ENCODE measurements around the gene ASRGL1. TPM values are rescaled to one million over a fixed set of nuclear protein-coding genes. Genes with fewer than 3 reads are reported as not detected.

Gene ASRGL1
- total RNA-seq, 1 experiment from 2014 or later: 31.1 TPM

DNA sequence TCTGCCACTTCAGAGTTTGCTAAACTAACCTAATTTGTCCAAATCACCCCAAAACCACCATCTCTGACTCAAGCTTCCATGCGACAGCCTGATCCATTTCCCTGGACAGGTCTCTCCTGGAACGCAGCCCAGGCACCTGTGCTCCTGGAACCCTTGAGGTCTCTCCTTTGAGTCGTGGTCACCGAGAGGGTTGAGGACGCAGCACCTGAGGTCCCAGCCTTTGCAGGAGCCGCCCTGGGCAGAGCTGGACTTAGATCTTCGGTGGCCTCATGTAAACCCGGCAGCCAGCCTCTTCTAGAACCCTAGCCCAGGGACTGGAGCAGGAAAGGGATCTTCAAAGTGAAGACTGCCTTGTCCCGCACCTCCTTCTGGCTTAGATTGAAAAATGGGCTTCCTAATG lies 37.6 kb downstream of the ASRGL1 start:
- Mint-ChIP-seq H3K27me3 (ENCODE audit: low read depth) (no peaks in the 10 kb centered on the region), H3K9me3 (no peaks in the 10 kb centered on the region), H3K36me3 (ENCODE audit: insufficient read depth in 1 of 3, low read depth in 3 of 3) (peaks cover 0 to 5% (median 0%) of the 10 kb centered on the region in 3 experiments; a peak in 1 of 7 replicates), H3K27ac (no peak overlapping the region; a peak in 1 of 7 replicates), H3K4me1 (peaks cover 7 to 8% of the 10 kb centered on the region in 2 experiments), H3K4me3 (no peak overlapping the region)
- H3K27ac ChIP-seq (ENCODE audit: insufficient read length, low read depth, low read length): no peak overlapping the region
- H4K5ac ChIP-seq (ENCODE audit: insufficient read length, low read depth, low read length): no peak overlapping the region
- no peak for DNase-seq
- H2BK5ac ChIP-seq (ENCODE audit: insufficient read length, low read length): no peak overlapping the region
- no peaks in the 10 kb centered on the region; the same call in 1 of the 2 replicates for H3K4me1 ChIP-seq (ENCODE audit: insufficient read depth, low read length)
- H3K9me3 ChIP-seq (ENCODE audit: control insufficient read depth, low read depth, low read length): no peaks in the 10 kb centered on the region
- H3K4me2 ChIP-seq (ENCODE audit: insufficient read depth, insufficient read length, low read length): no peak overlapping the region
- H3K23me2 ChIP-seq (ENCODE audit: insufficient read length, low read depth, low read length, poor library complexity, severe bottlenecking): no peaks in the 10 kb centered on the region
- H3K18ac ChIP-seq (ENCODE audit: insufficient read length, low read depth, low read length): no peak overlapping the region
- TF ChIP-seq, protein P1, sequence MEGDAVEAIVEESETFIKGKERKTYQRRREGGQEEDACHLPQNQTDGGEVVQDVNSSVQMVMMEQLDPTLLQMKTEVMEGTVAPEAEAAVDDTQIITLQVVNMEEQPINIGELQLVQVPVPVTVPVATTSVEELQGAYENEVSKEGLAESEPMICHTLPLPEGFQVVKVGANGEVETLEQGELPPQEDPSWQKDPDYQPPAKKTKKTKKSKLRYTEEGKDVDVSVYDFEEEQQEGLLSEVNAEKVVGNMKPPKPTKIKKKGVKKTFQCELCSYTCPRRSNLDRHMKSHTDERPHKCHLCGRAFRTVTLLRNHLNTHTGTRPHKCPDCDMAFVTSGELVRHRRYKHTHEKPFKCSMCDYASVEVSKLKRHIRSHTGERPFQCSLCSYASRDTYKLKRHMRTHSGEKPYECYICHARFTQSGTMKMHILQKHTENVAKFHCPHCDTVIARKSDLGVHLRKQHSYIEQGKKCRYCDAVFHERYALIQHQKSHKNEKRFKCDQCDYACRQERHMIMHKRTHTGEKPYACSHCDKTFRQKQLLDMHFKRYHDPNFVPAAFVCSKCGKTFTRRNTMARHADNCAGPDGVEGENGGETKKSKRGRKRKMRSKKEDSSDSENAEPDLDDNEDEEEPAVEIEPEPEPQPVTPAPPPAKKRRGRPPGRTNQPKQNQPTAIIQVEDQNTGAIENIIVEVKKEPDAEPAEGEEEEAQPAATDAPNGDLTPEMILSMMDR (conservative IDR thresholded peaks at IDR 0.05): no peak
- no peak overlapping the region for H4K91ac ChIP-seq (ENCODE audit: insufficient read length, low read depth, low read length)
- H3T11ph ChIP-seq (ENCODE audit: low read length): no peak overlapping the region
- H2BK20ac ChIP-seq (ENCODE audit: low read depth, low read length, poor library complexity, severe bottlenecking): no peak overlapping the region
- no peaks in the 10 kb centered on the region for H3K79me2 ChIP-seq (ENCODE audit: insufficient read depth, low read length)
- no peak overlapping the region for H3K56ac ChIP-seq (ENCODE audit: insufficient read length, low read depth, low read length)
- no peak overlapping the region for H3K9ac ChIP-seq (ENCODE audit: extremely low read depth, insufficient read length, low read length)
- H2AFZ ChIP-seq (ENCODE audit: low read length): no peak overlapping the region
- no peak overlapping the region for H3K14ac ChIP-seq (ENCODE audit: insufficient read depth, low read length)
- no CpG with 5 or more reads among the region's 9 CpGs for WGBS (ENCODE audit: extremely low coverage, insufficient read length, low lambda C conversion rate)
- no peak overlapping the region for H2BK12ac ChIP-seq (ENCODE audit: insufficient read length, low read depth, low read length)
- no peaks in the 10 kb centered on the region for H3K27me3 ChIP-seq (ENCODE audit: insufficient read depth, low read length)
- no peak overlapping the region for H3K23ac ChIP-seq (ENCODE audit: insufficient read length, low read depth, low read length)
- H2AK5ac ChIP-seq (ENCODE audit: insufficient read length, low read length): no peak overlapping the region
- H3K4ac ChIP-seq (ENCODE audit: low read depth, low read length): no peak overlapping the region
- H2BK15ac ChIP-seq (ENCODE audit: low read depth, low read length): no peak overlapping the region
- no peaks in the 10 kb centered on the region for H3K79me1 ChIP-seq (ENCODE audit: insufficient read depth, low read depth, low read length, poor library complexity, severe bottlenecking)
- H4K8ac ChIP-seq (replicated peaks; ENCODE audit: insufficient read length, low read depth, low read length): no peak overlapping the region
- H4K20me1 ChIP-seq (ENCODE audit: control insufficient read depth, insufficient read depth, insufficient read length): no peaks in the 10 kb centered on the region
- no peak overlapping the region for H2BK120ac ChIP-seq (ENCODE audit: low read depth, low read length, poor library complexity, severe bottlenecking)
